Transverse colon (tissue), 4 donors: ENCODE measurements around the gene PLA2G2C. TPM values are rescaled to one million over a fixed set of nuclear protein-coding genes. Genes with fewer than 3 reads are reported as not detected.
A peak's percentile ranks its signal among the peaks of the same experiment; 100 is the strongest.

Source experiments
- DNase-seq: peaks from one replicate; pipeline ENCODE4 v3.0.0-alpha.2; 2019
- H3K27ac ChIP-seq, 4 donors: fragments of 200-600 bp; sonication (generic); 2 replicates each; pipeline ENCODE4 v1.5.1; 2016 to 2018; ENCODE audit warnings: inconsistent platforms in 4 of 4
- H3K27me3 ChIP-seq: fragments of 200-600 bp; sonication (generic); 2 replicates; pipeline ENCODE4 v1.5.1; 2017; ENCODE audit warnings: inconsistent platforms
- H3K36me3 ChIP-seq, 4 donors: fragments of 200-600 bp; sonication (generic); 2 replicates each; pipeline ENCODE4 v1.5.1; 2017 to 2019; ENCODE audit warnings: inconsistent platforms in 4 of 4
- H3K4me1 ChIP-seq, 4 donors: fragments of 200-600 bp; sonication (generic); 2 replicates each; pipeline ENCODE4 v1.5.1; 2017 to 2020; ENCODE audit warnings: inconsistent platforms in 4 of 4
- H3K4me3 ChIP-seq, 4 donors: fragments of 200-600 bp; sonication (generic); 1 replicate in 1 of 4; 2 replicates in 3 of 4; pipeline versions ENCODE4 v1.5.1 to v1.6.1; 2017 to 2019; ENCODE audit warnings: inconsistent platforms in 4 of 4
- H3K9me3 ChIP-seq, 2 donors: fragments of 200-600 bp; sonication (generic); 2 replicates each; pipeline ENCODE4 v1.5.1; 2017 to 2019; ENCODE audit warnings: inconsistent platforms in 2 of 2
- CTCF ChIP-seq, 5 experiments: fragments of 200-600 bp in 3 of 5; fragments of 450-650 bp in 2 of 5; sonication (generic) in 3 of 5; IDR thresholded peaks; 1 replicate in 2 of 5; 2 replicates in 3 of 5; pipeline ENCODE4 v1.5.1; 2016 to 2017; ENCODE audit warnings: antibody characterized with exemption in 5 of 5, inconsistent platforms in 3 of 5, mild to moderate bottlenecking in 2 of 5, moderate library complexity in 1 of 5
- EP300 ChIP-seq: sonication (generic); formaldehyde crosslinking; IDR thresholded peaks from one replicate; pipeline ENCODE4 v1.6.1; 2017; ENCODE audit warnings: antibody characterized with exemption, low read depth
- POLR2A ChIP-seq: fragments of 450-650 bp; IDR thresholded peaks from one replicate; pipeline ENCODE4 v1.6.1; 2016; ENCODE audit warnings: antibody characterized with exemption, mild to moderate bottlenecking, moderate library complexity
- POLR2AphosphoS5 ChIP-seq, 3 donors: sonication (generic); formaldehyde crosslinking; IDR thresholded peaks; one replicate each; pipeline ENCODE4 v1.6.1; 2016; ENCODE audit warnings: antibody characterized with exemption in 3 of 3
- WGBS, 2 donors: methylation state at CpG; one replicate each; pipeline ENCODE4 v1.1.5; 2018; ENCODE audit warnings: low coverage in 1 of 2; 5-methylcytosine and 5-hydroxymethylcytosine counted together
- in situ Hi-C, 4 donors: fragments of 200-750 bp; cut with MboI; loops; one replicate each; pipeline versions ENCODE4 v1.15.0 to v1.15.1; 2017; ENCODE audit warnings: low sequenced_read_pairs in 3 of 4, low pct_ligation_motif_present in 1 of 4, low pct_unique_long_range_greater_than_20kb in 1 of 4
- intact Hi-C: fragments of 100-400 bp; cut with DNase I; formaldehyde crosslinking; loops from one replicate; pipeline ENCODE4 v1.15.1; 2023; ENCODE audit warnings: low total_unique reads
- total RNA-seq, 4 donors: library from RNA; depleted of rRNA; stranded (reverse); fragments of >200 nt; gene quantifications; one replicate each; pipeline ENCODE4 v1.1.0, GENCODE V29; 2016

The PLA2G2C gene
- 1 to 10 TPM in 1 of 4 donors, under 1 TPM in 2, not detected in 1; 0.14 to 4.1 (median 0.16) TPM for total RNA-seq

GRCh38 chr1:20185834-20186782, at the start of gene PLA2G2C, which contains the start of gene UBXN10:
Gene PLA2G2C, minus strand, starts transcription at chr1:20186518. Its CDS starts 9,155 bp downstream, at chr1:20177363.
Gene UBXN10, plus strand, starts transcription at chr1:20186096. Its CDS starts 4,466 bp downstream, at chr1:20190562.
- WGBS, 2 donors: 6 to 15% methylated on average over 3 to 36 of the region's 52 CpGs
- TF ChIP-seq CTCF (IDR thresholded peaks at IDR 0.05): no peak
- TF ChIP-seq EP300: no peak
- TF ChIP-seq POLR2AphosphoS5 (IDR thresholded peaks at IDR 0.05): peak; percentile 20 to 85 (median 55)
- peak; percentile 65 for TF ChIP-seq POLR2A
- intact Hi-C loops: no loop called here
- peaks cover 14 to 53% (median 45%) of the 10 kb centered on the region in 4 donors for H3K4me1 ChIP-seq
- H3K27ac ChIP-seq: peak within 1 kb of the TSS; percentile 76 to 92 (median 88)
- no peaks in the 10 kb centered on the region for H3K9me3 ChIP-seq
- H3K4me3 ChIP-seq: peak within 1 kb of the TSS; percentile 42 to 75 (median 46)
- no peaks in the 10 kb centered on the region for H3K27me3 ChIP-seq
- in situ Hi-C loops: no loop called here
- peak; percentile 84 for DNase-seq
- H3K36me3 ChIP-seq: no peaks in the 10 kb centered on the region

- Histone ChIP-seq H3K36me3 (no peaks in the 10 kb centered on the region), H3K27ac (no peak overlapping the region), H3K4me3 (no peak overlapping the region), H3K9me3 (no peaks in the 10 kb centered on the region), H3K27me3 (peaks cover 9% of the 10 kb centered on the region), H3K4me1 (peaks cover 0 to 9% (median 3%) of the 10 kb centered on the region in 4 donors)
- DNase-seq: no peak
- no peak for TF ChIP-seq POLR2A
- no peak for TF ChIP-seq CTCF (IDR thresholded peaks at IDR 0.05)
- TF ChIP-seq POLR2AphosphoS5 (IDR thresholded peaks at IDR 0.05): no peak
- no peak for TF ChIP-seq EP300
- 75 to 80% methylated on average over 6 of the region's 6 CpGs for WGBS, 2 donors
- in situ Hi-C loops (no loop called here), intact Hi-C loops (no loop called here)
These were observed 48.6 kb upstream of the PLA2G2C start for GRCh38 chr1:20234788-20235535.

DNA sequence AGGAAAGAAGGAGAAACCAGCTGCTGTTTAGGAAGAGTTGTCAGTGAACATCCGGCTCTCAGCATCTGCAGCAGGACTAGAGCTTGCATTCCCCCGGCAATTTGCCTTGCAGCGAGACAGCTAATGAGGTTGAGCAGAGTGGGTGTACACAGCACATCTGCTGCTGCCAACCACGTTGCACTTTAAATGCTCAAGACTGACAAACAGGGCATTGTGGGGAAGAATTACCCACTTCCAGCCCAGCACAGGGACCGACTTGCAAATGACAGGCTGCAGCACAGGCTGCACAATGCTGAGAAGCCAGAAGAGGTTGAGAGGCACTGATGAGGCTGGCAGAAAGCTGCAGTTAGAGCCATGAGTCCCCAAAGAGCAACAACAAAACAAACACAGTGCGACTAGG, 47.5 kb upstream of the PLA2G2C start:
- H3K36me3 ChIP-seq: no peaks in the 10 kb centered on the region
- peaks cover 9% of the 10 kb centered on the region for H3K27me3 ChIP-seq
- H3K27ac ChIP-seq: peak overlapping the region in 1 of 4 donors; percentile 71
- WGBS, 2 donors: 48 to 54% methylated on average over 6 of the region's 6 CpGs
- H3K9me3 ChIP-seq: no peaks in the 10 kb centered on the region
- H3K4me3 ChIP-seq: no peak overlapping the region
- H3K4me1 ChIP-seq: peaks cover 0 to 9% (median 3%) of the 10 kb centered on the region in 4 donors
- in situ Hi-C loops (no loop called here), intact Hi-C loops (no loop called here)
- TF ChIP-seq POLR2A: no peak
- TF ChIP-seq CTCF (IDR thresholded peaks at IDR 0.05): no peak
- TF ChIP-seq EP300: no peak
- no peak for TF ChIP-seq POLR2AphosphoS5 (IDR thresholded peaks at IDR 0.05)
- no peak for DNase-seq

GRCh38 chr1:20233394-20233793, 47.1 kb upstream of the PLA2G2C start:
- Histone ChIP-seq H3K9me3 (no peaks in the 10 kb centered on the region), H3K36me3 (no peaks in the 10 kb centered on the region), H3K27ac (peak overlapping the region; percentile 37 to 72 (median 65)), H3K4me3 (no peak overlapping the region), H3K27me3 (peaks cover 9% of the 10 kb centered on the region), H3K4me1 (peaks cover 0 to 9% (median 3%) of the 10 kb centered on the region in 4 donors)
- intact Hi-C loops: no loop called here
- DNase-seq: no peak
- peak in 3 of 5 experiments; percentile 8 to 34 (median 17) for TF ChIP-seq CTCF (IDR thresholded peaks at IDR 0.05)
- no peak for TF ChIP-seq EP300
- in situ Hi-C loops: no loop called here
- 37 to 100% methylated on average over 1 to 3 of the region's 3 CpGs for WGBS, 2 donors
